Tibial nerve (tissue), 4 donors: ENCODE results near the gene PLCG2.
"Not testable (repeated sequence)": the region's sequence is repeated elsewhere in the genome, so short reads cannot be mapped to it uniquely, and the experiment has no call there.

Experiments used
- EP300 ChIP-seq, 2 donors: sonication (generic); formaldehyde crosslinking; IDR thresholded peaks; one replicate each; pipeline ENCODE4 v1.6.1; 2017; ENCODE audit warnings: antibody characterized with exemption in 2 of 2, mild to moderate bottlenecking in 1 of 2
- POLR2A ChIP-seq, 2 donors: fragments of 450-650 bp; IDR thresholded peaks; one replicate each; pipeline ENCODE4 v1.6.1; 2017; ENCODE audit warnings: antibody characterized with exemption in 2 of 2, mild to moderate bottlenecking in 2 of 2, moderate library complexity in 2 of 2
- TF ChIP-seq, protein P1 (sequence below), 5 experiments: fragments of 200-600 bp in 3 of 5; fragments of 450-650 bp in 2 of 5; sonication (generic) in 3 of 5; IDR thresholded peaks; one replicate each; pipeline ENCODE4 v1.5.1; 2016 to 2019; ENCODE audit warnings: antibody characterized with exemption in 5 of 5, mild to moderate bottlenecking in 3 of 5, moderate library complexity in 2 of 5

GRCh38 chr16:81934711-81935110, 155.6 kb downstream of the PLCG2 start:
- TF ChIP-seq POLR2A, EP300 (IDR thresholded peaks at IDR 0.05): not testable (repeated sequence)
- TF ChIP-seq, protein P1, sequence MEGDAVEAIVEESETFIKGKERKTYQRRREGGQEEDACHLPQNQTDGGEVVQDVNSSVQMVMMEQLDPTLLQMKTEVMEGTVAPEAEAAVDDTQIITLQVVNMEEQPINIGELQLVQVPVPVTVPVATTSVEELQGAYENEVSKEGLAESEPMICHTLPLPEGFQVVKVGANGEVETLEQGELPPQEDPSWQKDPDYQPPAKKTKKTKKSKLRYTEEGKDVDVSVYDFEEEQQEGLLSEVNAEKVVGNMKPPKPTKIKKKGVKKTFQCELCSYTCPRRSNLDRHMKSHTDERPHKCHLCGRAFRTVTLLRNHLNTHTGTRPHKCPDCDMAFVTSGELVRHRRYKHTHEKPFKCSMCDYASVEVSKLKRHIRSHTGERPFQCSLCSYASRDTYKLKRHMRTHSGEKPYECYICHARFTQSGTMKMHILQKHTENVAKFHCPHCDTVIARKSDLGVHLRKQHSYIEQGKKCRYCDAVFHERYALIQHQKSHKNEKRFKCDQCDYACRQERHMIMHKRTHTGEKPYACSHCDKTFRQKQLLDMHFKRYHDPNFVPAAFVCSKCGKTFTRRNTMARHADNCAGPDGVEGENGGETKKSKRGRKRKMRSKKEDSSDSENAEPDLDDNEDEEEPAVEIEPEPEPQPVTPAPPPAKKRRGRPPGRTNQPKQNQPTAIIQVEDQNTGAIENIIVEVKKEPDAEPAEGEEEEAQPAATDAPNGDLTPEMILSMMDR (IDR thresholded peaks at IDR 0.05): not testable (repeated sequence)
